Adrenal gland (tissue), 5 donors: Measurements from ENCODE around the gene LIPK.

Experiments used
- POLR2A ChIP-seq, 2 donors: fragments of 450-650 bp; IDR thresholded peaks; one replicate each; pipeline ENCODE4 v1.6.1; 2017; ENCODE audit warnings: antibody characterized with exemption in 2 of 2, mild to moderate bottlenecking in 2 of 2, moderate library complexity in 1 of 2
- TF ChIP-seq, protein P1 (sequence below), 6 experiments: fragments of 450-650 bp in 4 of 6; fragments of 200-600 bp in 2 of 6; sonication (generic) in 1 of 6; IDR thresholded peaks; 1 replicate in 5 of 6; 2 replicates in 1 of 6; pipeline versions ENCODE4 v1.5.1 to v1.8.0; 2016 to 2021; ENCODE audit warnings: antibody characterized with exemption in 6 of 6, mild to moderate bottlenecking in 2 of 6, moderate library complexity in 1 of 6
- donor health status: DM: no; HTN: no; CAD: no.

DNA sequence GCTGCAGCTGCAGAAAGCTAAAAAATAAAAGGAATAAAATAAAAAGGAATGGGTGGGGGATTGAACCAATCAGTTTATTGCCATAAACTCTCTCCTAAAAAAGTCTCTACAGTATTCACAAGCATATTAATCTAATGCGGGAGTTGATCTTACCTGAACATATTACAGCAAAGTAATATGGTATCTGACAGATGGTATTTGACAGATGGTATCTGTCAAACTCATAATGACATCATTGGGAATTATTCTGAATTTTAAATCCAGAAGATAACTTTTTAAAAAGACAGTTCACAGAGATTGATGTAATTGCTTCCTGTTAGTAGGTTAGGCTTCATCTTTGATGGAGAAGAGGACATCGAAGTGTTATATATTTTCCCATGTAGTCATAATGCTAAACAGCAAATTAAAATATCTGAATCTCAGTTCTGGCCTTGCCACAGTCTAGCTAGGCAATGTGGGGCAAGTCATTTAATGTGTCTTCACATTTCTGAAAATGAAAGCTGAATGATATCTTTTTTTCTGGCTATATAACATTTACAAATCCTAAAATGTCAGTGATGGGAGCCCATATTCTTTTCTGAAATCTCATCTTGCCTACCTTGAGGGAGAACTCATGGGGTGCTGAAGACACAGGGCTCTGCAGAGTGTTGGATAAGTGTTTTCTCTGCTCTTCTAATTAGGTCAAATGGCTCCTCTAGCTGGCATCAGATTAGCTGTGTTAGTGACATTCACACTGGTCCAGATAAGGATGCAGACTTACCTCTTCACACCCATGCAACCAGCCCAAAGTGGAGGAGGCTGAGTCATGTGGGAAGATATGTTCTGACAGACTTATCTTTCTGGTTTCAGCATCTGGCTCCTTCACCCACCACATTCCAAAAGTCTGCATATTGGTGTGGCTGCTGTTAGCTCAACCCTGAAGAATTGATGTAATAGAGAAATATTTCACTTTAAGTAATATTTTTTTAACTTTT, 94.4 kb downstream of the LIPK start:
- TF ChIP-seq, protein P1, sequence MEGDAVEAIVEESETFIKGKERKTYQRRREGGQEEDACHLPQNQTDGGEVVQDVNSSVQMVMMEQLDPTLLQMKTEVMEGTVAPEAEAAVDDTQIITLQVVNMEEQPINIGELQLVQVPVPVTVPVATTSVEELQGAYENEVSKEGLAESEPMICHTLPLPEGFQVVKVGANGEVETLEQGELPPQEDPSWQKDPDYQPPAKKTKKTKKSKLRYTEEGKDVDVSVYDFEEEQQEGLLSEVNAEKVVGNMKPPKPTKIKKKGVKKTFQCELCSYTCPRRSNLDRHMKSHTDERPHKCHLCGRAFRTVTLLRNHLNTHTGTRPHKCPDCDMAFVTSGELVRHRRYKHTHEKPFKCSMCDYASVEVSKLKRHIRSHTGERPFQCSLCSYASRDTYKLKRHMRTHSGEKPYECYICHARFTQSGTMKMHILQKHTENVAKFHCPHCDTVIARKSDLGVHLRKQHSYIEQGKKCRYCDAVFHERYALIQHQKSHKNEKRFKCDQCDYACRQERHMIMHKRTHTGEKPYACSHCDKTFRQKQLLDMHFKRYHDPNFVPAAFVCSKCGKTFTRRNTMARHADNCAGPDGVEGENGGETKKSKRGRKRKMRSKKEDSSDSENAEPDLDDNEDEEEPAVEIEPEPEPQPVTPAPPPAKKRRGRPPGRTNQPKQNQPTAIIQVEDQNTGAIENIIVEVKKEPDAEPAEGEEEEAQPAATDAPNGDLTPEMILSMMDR (IDR thresholded peaks at IDR 0.05), result no peak
- TF ChIP-seq POLR2A (IDR thresholded peaks at IDR 0.05), result no peak
